GM21529 (cell line): ENCODE results near the gene HPSE2.

Experiments used
- ATAC-seq: cut with Tn5 transposase; IDR thresholded peaks from one replicate; pipeline ENCODE4 v1.9.1; 2021; ENCODE audit not compliant: unreplicated experiment

The HPSE2 gene

GRCh38 chr10:98445200-98445812, 790.3 kb downstream of the HPSE2 start:
- no peak for ATAC-seq

GRCh38 chr10:98444314-98445006, 791.2 kb downstream of the HPSE2 start:
- no peak for ATAC-seq

- ATAC-seq = no peak
These were observed 796.9 kb downstream of the HPSE2 start for GRCh38 chr10:98438715-98439114.

- ATAC-seq = no peak
These were observed 798.9 kb downstream of the HPSE2 start for GRCh38 chr10:98436704-98437103.

GRCh38 chr10:98435178-98435577, 800.5 kb downstream of the HPSE2 start:
- no peak for ATAC-seq

- ATAC-seq = no peak
These were observed 801.5 kb downstream of the HPSE2 start for GRCh38 chr10:98433881-98434732.

- ATAC-seq = no peak
These were observed 802.3 kb downstream of the HPSE2 start for GRCh38 chr10:98433371-98433770.

GRCh38 chr10:98432330-98432729, 803.3 kb downstream of the HPSE2 start:
- no peak for ATAC-seq

- no peak for ATAC-seq
These were observed 804.6 kb downstream of the HPSE2 start for GRCh38 chr10:98431016-98431415.

- ATAC-seq = no peak
These were observed 805.2 kb downstream of the HPSE2 start for GRCh38 chr10:98430427-98430826.

- ATAC-seq = no peak
These were observed 806.2 kb downstream of the HPSE2 start for GRCh38 chr10:98429320-98430072.

GRCh38 chr10:98427011-98427515, 808.6 kb downstream of the HPSE2 start:
- no peak for ATAC-seq

GRCh38 chr10:98425511-98426352, 809.9 kb downstream of the HPSE2 start:
- no peak for ATAC-seq

GRCh38 chr10:98424295-98425254, 811.1 kb downstream of the HPSE2 start:
- ATAC-seq = no peak

GRCh38 chr10:98423691-98424120, 811.9 kb downstream of the HPSE2 start:
- ATAC-seq = no peak

GRCh38 chr10:98422182-98422581, 813.5 kb downstream of the HPSE2 start:
- no peak for ATAC-seq

- no peak for ATAC-seq
These were observed 814.9 kb downstream of the HPSE2 start for GRCh38 chr10:98420786-98421185.

GRCh38 chr10:98419469-98420261, 816.0 kb downstream of the HPSE2 start:
- no peak for ATAC-seq
